IPS-18a (cell line): ENCODE results near the gene CSN1S1.

ENCODE experiments used
- H3K27ac ChIP-seq: one replicate; pipeline ENCODE4 v1.5.1; 2013; ENCODE audit warnings: low read length
- H3K27me3 ChIP-seq: one replicate; pipeline ENCODE4 v1.6.1; 2013; ENCODE audit warnings: mild to moderate bottlenecking, low read length; ENCODE audit not compliant: control insufficient read depth, insufficient read depth
- H3K36me3 ChIP-seq: one replicate; pipeline ENCODE4 v1.6.1; 2013; ENCODE audit warnings: low read depth, low read length; ENCODE audit not compliant: control insufficient read depth
- H3K4me1 ChIP-seq: one replicate; pipeline ENCODE4 v1.6.1; 2013; ENCODE audit warnings: low read depth, low read length; ENCODE audit not compliant: control insufficient read depth
- H3K4me3 ChIP-seq: one replicate; pipeline ENCODE4 v1.5.1; 2013; ENCODE audit warnings: low read length
- H3K9ac ChIP-seq: one replicate; pipeline ENCODE4 v1.6.1; 2013; ENCODE audit warnings: mild to moderate bottlenecking, low read length, moderate library complexity
- H3K9me3 ChIP-seq: one replicate; pipeline ENCODE4 v1.6.1; 2013; ENCODE audit warnings: low read depth, low read length; ENCODE audit not compliant: control insufficient read depth

Gene CSN1S1

GRCh38 chr4:69930768-69931167 lies at the start of gene CSN1S1:
Gene CSN1S1, plus strand, starts transcription at chr4:69931068. Its CDS starts 1,488 bp downstream, at chr4:69932556.
- H3K4me1 ChIP-seq, result no peaks in the 10 kb centered on the region
- no peaks in the 10 kb centered on the region for H3K9me3 ChIP-seq
- no peak within 1 kb of the TSS for H3K4me3 ChIP-seq
- no peak within 1 kb of the TSS for H3K9ac ChIP-seq
- no peaks in the 10 kb centered on the region for H3K27me3 ChIP-seq
- no peak within 1 kb of the TSS for H3K27ac ChIP-seq
- H3K36me3 ChIP-seq, result no peaks in the 10 kb centered on the region

- Histone ChIP-seq H3K9me3 (no peaks in the 10 kb centered on the region), H3K27me3 (no peaks in the 10 kb centered on the region), H3K9ac (no peak overlapping the region), H3K27ac (no peak overlapping the region), H3K36me3 (no peaks in the 10 kb centered on the region), H3K4me1 (no peaks in the 10 kb centered on the region), H3K4me3 (no peak overlapping the region)
Observed at GRCh38 chr4:69881173-69881773, 49.6 kb upstream of the CSN1S1 start.

- Histone ChIP-seq H3K27ac (no peak overlapping the region), H3K9me3 (no peaks in the 10 kb centered on the region), H3K4me3 (no peak overlapping the region), H3K9ac (no peak overlapping the region), H3K4me1 (no peaks in the 10 kb centered on the region), H3K36me3 (no peaks in the 10 kb centered on the region), H3K27me3 (no peaks in the 10 kb centered on the region)
Observed at GRCh38 chr4:69882150-69882549, 48.7 kb upstream of the CSN1S1 start.

GRCh38 chr4:69888336-69888735 lies 42.5 kb upstream of the CSN1S1 start:
- Histone ChIP-seq H3K4me1 (no peaks in the 10 kb centered on the region), H3K27me3 (no peaks in the 10 kb centered on the region), H3K27ac (no peak overlapping the region), H3K4me3 (no peak overlapping the region), H3K36me3 (no peaks in the 10 kb centered on the region), H3K9ac (no peak overlapping the region), H3K9me3 (no peaks in the 10 kb centered on the region)

GRCh38 chr4:69894186-69894585 lies 36.7 kb upstream of the CSN1S1 start:
- no peaks in the 10 kb centered on the region for H3K27me3 ChIP-seq
- H3K27ac ChIP-seq, result no peak overlapping the region
- H3K36me3 ChIP-seq, result no peaks in the 10 kb centered on the region
- H3K4me1 ChIP-seq, result no peaks in the 10 kb centered on the region
- H3K4me3 ChIP-seq, result no peak overlapping the region
- H3K9ac ChIP-seq, result no peak overlapping the region
- no peaks in the 10 kb centered on the region for H3K9me3 ChIP-seq

- Histone ChIP-seq H3K27ac (no peak overlapping the region), H3K27me3 (no peaks in the 10 kb centered on the region), H3K4me3 (no peak overlapping the region), H3K36me3 (no peaks in the 10 kb centered on the region), H3K9me3 (no peaks in the 10 kb centered on the region), H3K9ac (no peak overlapping the region), H3K4me1 (no peaks in the 10 kb centered on the region)
Observed at GRCh38 chr4:69894721-69895120, 36.1 kb upstream of the CSN1S1 start.

- H3K4me1 ChIP-seq, result no peaks in the 10 kb centered on the region
- no peak overlapping the region for H3K4me3 ChIP-seq
- no peak overlapping the region for H3K9ac ChIP-seq
- H3K27ac ChIP-seq, result no peak overlapping the region
- H3K27me3 ChIP-seq, result no peaks in the 10 kb centered on the region
- H3K9me3 ChIP-seq, result no peaks in the 10 kb centered on the region
- H3K36me3 ChIP-seq, result no peaks in the 10 kb centered on the region
Observed at GRCh38 chr4:69896530-69897116, 34.2 kb upstream of the CSN1S1 start.

GRCh38 chr4:69907151-69907550 lies 23.7 kb upstream of the CSN1S1 start:
- Histone ChIP-seq H3K9ac (no peak overlapping the region), H3K27me3 (no peaks in the 10 kb centered on the region), H3K9me3 (no peaks in the 10 kb centered on the region), H3K4me1 (no peaks in the 10 kb centered on the region), H3K27ac (no peak overlapping the region), H3K36me3 (no peaks in the 10 kb centered on the region), H3K4me3 (no peak overlapping the region)

GRCh38 chr4:69909195-69909594 lies 21.7 kb upstream of the CSN1S1 start:
- H3K27me3 ChIP-seq, result no peaks in the 10 kb centered on the region
- no peak overlapping the region for H3K9ac ChIP-seq
- H3K4me3 ChIP-seq, result no peak overlapping the region
- no peaks in the 10 kb centered on the region for H3K9me3 ChIP-seq
- H3K4me1 ChIP-seq, result no peaks in the 10 kb centered on the region
- H3K27ac ChIP-seq, result no peak overlapping the region
- H3K36me3 ChIP-seq, result no peaks in the 10 kb centered on the region

- H3K27ac ChIP-seq, result no peak overlapping the region
- no peaks in the 10 kb centered on the region for H3K27me3 ChIP-seq
- H3K4me3 ChIP-seq, result no peak overlapping the region
- H3K36me3 ChIP-seq, result no peaks in the 10 kb centered on the region
- no peak overlapping the region for H3K9ac ChIP-seq
- no peaks in the 10 kb centered on the region for H3K4me1 ChIP-seq
- H3K9me3 ChIP-seq, result no peaks in the 10 kb centered on the region
Observed at GRCh38 chr4:69910016-69910782, 20.7 kb upstream of the CSN1S1 start.

- no peaks in the 10 kb centered on the region for H3K9me3 ChIP-seq
- peaks cover 34% of the 10 kb centered on the region for H3K27me3 ChIP-seq
- no peak overlapping the region for H3K9ac ChIP-seq
- no peak overlapping the region for H3K27ac ChIP-seq
- H3K4me3 ChIP-seq, result no peak overlapping the region
- no peaks in the 10 kb centered on the region for H3K36me3 ChIP-seq
- no peaks in the 10 kb centered on the region for H3K4me1 ChIP-seq
Observed at GRCh38 chr4:69920874-69921273, 10.0 kb upstream of the CSN1S1 start.
